Measurements from ENCODE around the gene FADD. TPM values are rescaled to one million over a fixed set of nuclear protein-coding genes. Genes with fewer than 3 reads are reported as not detected.
A peak's percentile ranks its signal among the peaks of the same experiment; 100 is the strongest.

The FADD gene
- polyA plus RNA-seq, 3 donors: 5.4 to 9.5 (median 7.7) TPM

DNA sequence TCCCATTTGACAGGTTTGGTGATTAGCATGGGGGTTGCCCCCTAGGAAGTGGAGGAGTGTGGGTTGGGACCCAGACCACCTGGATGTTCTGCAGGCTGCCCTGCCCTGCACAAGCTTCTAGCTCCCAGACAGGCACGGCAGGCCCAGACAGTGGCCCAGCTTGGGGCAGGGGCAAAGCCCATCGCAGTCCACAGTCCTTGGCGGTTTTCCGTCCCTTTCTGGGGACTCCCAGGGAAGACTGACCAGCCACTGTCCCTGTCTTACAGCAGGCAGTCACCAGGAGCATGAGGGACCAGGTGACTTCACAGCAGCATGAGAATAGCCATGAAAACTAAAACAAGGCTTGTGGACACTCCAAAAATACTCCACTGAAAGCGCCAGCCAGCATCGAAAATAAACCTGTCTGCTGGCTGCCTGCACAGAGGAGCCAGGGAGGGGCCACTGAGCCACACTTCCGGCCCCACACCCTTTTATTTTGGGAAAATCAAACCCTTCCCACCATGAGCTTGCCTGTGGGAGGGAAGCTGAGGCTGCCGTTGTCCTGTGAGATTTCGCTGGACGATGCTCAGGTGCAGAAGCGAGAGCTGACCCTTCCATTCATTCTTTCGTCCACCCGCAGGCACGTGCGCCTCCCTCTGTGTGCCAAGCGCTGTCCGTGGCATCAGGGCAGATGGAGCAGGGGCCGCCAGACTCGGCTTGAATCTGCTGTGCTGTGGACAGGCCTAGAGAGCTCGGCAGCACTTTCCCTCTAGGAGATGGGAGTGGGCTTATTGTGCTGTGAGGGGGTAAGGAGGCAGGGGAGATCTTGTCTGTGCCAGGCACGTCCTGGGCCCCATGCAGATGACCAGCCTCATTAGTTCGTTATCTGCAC, 28.0 kb downstream of the FADD start:
- H3K4me1 ChIP-seq (ENCODE audit: control insufficient read depth in 1 of 2, insufficient read depth in 2 of 2, low read length in 2 of 2): no peaks in the 10 kb centered on the region
- no peak overlapping the region for H2AFZ ChIP-seq (ENCODE audit: insufficient read depth, low read depth, low read length, poor library complexity, severe bottlenecking)
- H3K27me3 Mint-ChIP-seq (ENCODE audit: low read depth in 3 of 3): peaks cover 5 to 14% (median 8%) of the 10 kb centered on the region in 3 donors
- H3K36me3 Mint-ChIP-seq: no peaks in the 10 kb centered on the region
- peaks cover 0 to 3% of the 10 kb centered on the region in 2 donors for H3K9me3 ChIP-seq (replicated peaks in 1 of 2; ENCODE audit: control insufficient read depth in 1 of 2, insufficient read depth in 1 of 2, low read length in 2 of 2)
- TF ChIP-seq, protein P1, sequence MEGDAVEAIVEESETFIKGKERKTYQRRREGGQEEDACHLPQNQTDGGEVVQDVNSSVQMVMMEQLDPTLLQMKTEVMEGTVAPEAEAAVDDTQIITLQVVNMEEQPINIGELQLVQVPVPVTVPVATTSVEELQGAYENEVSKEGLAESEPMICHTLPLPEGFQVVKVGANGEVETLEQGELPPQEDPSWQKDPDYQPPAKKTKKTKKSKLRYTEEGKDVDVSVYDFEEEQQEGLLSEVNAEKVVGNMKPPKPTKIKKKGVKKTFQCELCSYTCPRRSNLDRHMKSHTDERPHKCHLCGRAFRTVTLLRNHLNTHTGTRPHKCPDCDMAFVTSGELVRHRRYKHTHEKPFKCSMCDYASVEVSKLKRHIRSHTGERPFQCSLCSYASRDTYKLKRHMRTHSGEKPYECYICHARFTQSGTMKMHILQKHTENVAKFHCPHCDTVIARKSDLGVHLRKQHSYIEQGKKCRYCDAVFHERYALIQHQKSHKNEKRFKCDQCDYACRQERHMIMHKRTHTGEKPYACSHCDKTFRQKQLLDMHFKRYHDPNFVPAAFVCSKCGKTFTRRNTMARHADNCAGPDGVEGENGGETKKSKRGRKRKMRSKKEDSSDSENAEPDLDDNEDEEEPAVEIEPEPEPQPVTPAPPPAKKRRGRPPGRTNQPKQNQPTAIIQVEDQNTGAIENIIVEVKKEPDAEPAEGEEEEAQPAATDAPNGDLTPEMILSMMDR (IDR thresholded peaks at IDR 0.05): no peak
- no peaks in the 10 kb centered on the region for H3K36me3 ChIP-seq (replicated peaks in 1 of 2; ENCODE audit: control insufficient read depth in 1 of 2, insufficient read depth in 2 of 2, low read length in 2 of 2)
- H3K79me2 ChIP-seq (ENCODE audit: insufficient read depth, low read length): no peaks in the 10 kb centered on the region
- intact Hi-C loops (cut with micrococcal nuclease): no loop called here
- no peak overlapping the region for H3K4me2 ChIP-seq (replicated peaks; ENCODE audit: extremely low read depth, low read length, poor library complexity, severe bottlenecking)
- 90% methylated on average over 20 of the region's 22 CpGs for WGBS (ENCODE audit: insufficient coverage)
- peaks cover 0 to 3% (median 0%) of the 10 kb centered on the region in 7 donors for H3K9me3 Mint-ChIP-seq
- H3K4me1 Mint-ChIP-seq: no peaks in the 10 kb centered on the region
- H3K27me3 ChIP-seq (ENCODE audit: control insufficient read depth in 2 of 2, insufficient read depth in 2 of 2, low read length in 2 of 2): no peaks in the 10 kb centered on the region
- DNase-seq: no peak
- H3K27ac ChIP-seq (ENCODE audit: low read depth in 1 of 2, low read length in 2 of 2): no peak overlapping the region
- no peak overlapping the region for H3K4me3 ChIP-seq (replicated peaks in 1 of 3; ENCODE audit: low read depth in 2 of 3, low read length in 3 of 3)
- no peak overlapping the region for H3K9ac ChIP-seq (ENCODE audit: insufficient read depth, low read length, poor library complexity, severe bottlenecking)
- no peaks in the 10 kb centered on the region for H4K20me1 ChIP-seq (ENCODE audit: insufficient read depth, low read length)
- peak overlapping the region in 1 of 2 donors; percentile 24 for H3K4me3 Mint-ChIP-seq
- no peak overlapping the region for H3K27ac Mint-ChIP-seq

DNA sequence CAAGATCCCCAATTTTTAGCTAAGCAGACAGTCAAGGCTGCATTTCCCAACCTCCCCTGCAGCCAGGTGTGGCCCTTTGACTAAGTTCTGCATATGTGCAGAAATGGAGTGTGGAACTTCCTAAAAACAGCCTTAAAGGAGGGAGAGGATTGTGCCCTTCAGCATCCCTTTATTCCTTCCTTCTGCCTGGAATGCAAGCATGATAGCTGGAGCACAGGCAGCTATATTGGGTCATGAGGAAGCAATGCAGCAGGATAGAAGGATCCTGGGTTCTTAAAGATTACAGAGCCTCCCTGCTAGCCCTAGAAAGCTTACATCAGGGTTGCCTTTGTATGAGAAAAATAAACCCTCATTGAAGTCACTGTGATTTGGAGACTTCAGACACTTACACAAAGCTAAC, 29.9 kb downstream of the FADD start:
- H3K27ac ChIP-seq (ENCODE audit: low read depth in 1 of 2, low read length in 2 of 2): no peak overlapping the region
- H3K4me1 ChIP-seq (ENCODE audit: control insufficient read depth in 1 of 2, insufficient read depth in 2 of 2, low read length in 2 of 2): no peaks in the 10 kb centered on the region
- DNase-seq: no peak
- no peak overlapping the region for H3K9ac ChIP-seq (ENCODE audit: insufficient read depth, low read length, poor library complexity, severe bottlenecking)
- H3K27me3 ChIP-seq (ENCODE audit: control insufficient read depth in 2 of 2, insufficient read depth in 2 of 2, low read length in 2 of 2): no peaks in the 10 kb centered on the region
- Mint-ChIP-seq H3K27me3 (ENCODE audit: low read depth in 3 of 3) (peaks cover 4 to 12% (median 8%) of the 10 kb centered on the region in 3 donors), H3K4me3 (no peak overlapping the region), H3K36me3 (no peaks in the 10 kb centered on the region), H3K9me3 (peaks cover 0 to 2% (median 0%) of the 10 kb centered on the region in 7 donors), H3K4me1 (no peaks in the 10 kb centered on the region), H3K27ac (no peak overlapping the region)
- intact Hi-C loops (cut with micrococcal nuclease): no loop called here
- H3K79me2 ChIP-seq (ENCODE audit: insufficient read depth, low read length): no peaks in the 10 kb centered on the region
- no peak overlapping the region for H3K4me2 ChIP-seq (replicated peaks; ENCODE audit: extremely low read depth, low read length, poor library complexity, severe bottlenecking)
- H2AFZ ChIP-seq (ENCODE audit: insufficient read depth, low read depth, low read length, poor library complexity, severe bottlenecking): no peak overlapping the region
- TF ChIP-seq, protein P1 (IDR thresholded peaks at IDR 0.05): no peak
- H3K9me3 ChIP-seq (replicated peaks in 1 of 2; ENCODE audit: control insufficient read depth in 1 of 2, insufficient read depth in 1 of 2, low read length in 2 of 2): peaks cover 0 to 3% of the 10 kb centered on the region in 2 donors
- no peaks in the 10 kb centered on the region for H3K36me3 ChIP-seq (replicated peaks in 1 of 2; ENCODE audit: control insufficient read depth in 1 of 2, insufficient read depth in 2 of 2, low read length in 2 of 2)
- no peaks in the 10 kb centered on the region for H4K20me1 ChIP-seq (ENCODE audit: insufficient read depth, low read length)
- no peak overlapping the region for H3K4me3 ChIP-seq (replicated peaks in 1 of 3; ENCODE audit: low read depth in 2 of 3, low read length in 3 of 3)
